IPS-18a (cell line): ENCODE measurements around the gene MAP3K9.

Source experiments
- H3K27ac ChIP-seq: one replicate; pipeline ENCODE4 v1.5.1; 2013; ENCODE audit warnings: low read length
- H3K27me3 ChIP-seq: one replicate; pipeline ENCODE4 v1.6.1; 2013; ENCODE audit warnings: mild to moderate bottlenecking, low read length; ENCODE audit not compliant: control insufficient read depth, insufficient read depth
- H3K36me3 ChIP-seq: one replicate; pipeline ENCODE4 v1.6.1; 2013; ENCODE audit warnings: low read depth, low read length; ENCODE audit not compliant: control insufficient read depth
- H3K4me1 ChIP-seq: one replicate; pipeline ENCODE4 v1.6.1; 2013; ENCODE audit warnings: low read depth, low read length; ENCODE audit not compliant: control insufficient read depth
- H3K4me3 ChIP-seq: one replicate; pipeline ENCODE4 v1.5.1; 2013; ENCODE audit warnings: low read length
- H3K9ac ChIP-seq: one replicate; pipeline ENCODE4 v1.6.1; 2013; ENCODE audit warnings: mild to moderate bottlenecking, low read length, moderate library complexity
- H3K9me3 ChIP-seq: one replicate; pipeline ENCODE4 v1.6.1; 2013; ENCODE audit warnings: low read depth, low read length; ENCODE audit not compliant: control insufficient read depth

MAP3K9 gene

GRCh38 chr14:70735043-70735442 lies 74.3 kb downstream of the MAP3K9 start:
- H3K27ac ChIP-seq: no peak overlapping the region
- no peaks in the 10 kb centered on the region for H3K27me3 ChIP-seq
- H3K36me3 ChIP-seq: peaks cover 65% of the 10 kb centered on the region
- no peak overlapping the region for H3K4me3 ChIP-seq
- H3K9ac ChIP-seq: no peak overlapping the region
- H3K9me3 ChIP-seq: no peaks in the 10 kb centered on the region
- H3K4me1 ChIP-seq: no peaks in the 10 kb centered on the region

- Histone ChIP-seq H3K36me3 (peaks cover 38% of the 10 kb centered on the region), H3K9me3 (no peaks in the 10 kb centered on the region), H3K9ac (no peak overlapping the region), H3K4me3 (no peak overlapping the region), H3K4me1 (no peaks in the 10 kb centered on the region), H3K27ac (no peak overlapping the region), H3K27me3 (no peaks in the 10 kb centered on the region)
Observed at GRCh38 chr14:70731447-70732239, 77.7 kb downstream of the MAP3K9 start.

DNA sequence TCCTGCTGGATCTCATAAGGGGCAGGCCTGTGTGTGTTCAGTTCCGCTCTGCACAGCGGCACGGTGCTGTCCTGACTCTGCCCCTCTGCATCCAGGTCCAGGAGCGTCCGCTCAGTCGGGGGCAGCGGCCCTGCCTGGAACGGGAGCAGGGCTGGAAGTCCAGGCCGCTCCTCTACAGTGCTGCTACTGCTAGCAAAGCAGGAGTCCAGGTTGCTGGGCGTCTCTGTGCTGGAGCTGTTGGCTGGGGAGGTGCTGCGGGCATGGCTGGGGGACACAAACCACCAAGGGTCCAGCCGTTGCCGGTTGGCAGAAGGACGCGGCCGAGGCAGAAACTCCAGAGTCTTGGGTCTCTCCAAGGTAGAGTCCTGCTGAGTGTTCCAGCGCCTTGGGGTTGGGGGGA lies 78.9 kb downstream of the MAP3K9 start:
- H3K27me3 ChIP-seq: no peaks in the 10 kb centered on the region

DNA sequence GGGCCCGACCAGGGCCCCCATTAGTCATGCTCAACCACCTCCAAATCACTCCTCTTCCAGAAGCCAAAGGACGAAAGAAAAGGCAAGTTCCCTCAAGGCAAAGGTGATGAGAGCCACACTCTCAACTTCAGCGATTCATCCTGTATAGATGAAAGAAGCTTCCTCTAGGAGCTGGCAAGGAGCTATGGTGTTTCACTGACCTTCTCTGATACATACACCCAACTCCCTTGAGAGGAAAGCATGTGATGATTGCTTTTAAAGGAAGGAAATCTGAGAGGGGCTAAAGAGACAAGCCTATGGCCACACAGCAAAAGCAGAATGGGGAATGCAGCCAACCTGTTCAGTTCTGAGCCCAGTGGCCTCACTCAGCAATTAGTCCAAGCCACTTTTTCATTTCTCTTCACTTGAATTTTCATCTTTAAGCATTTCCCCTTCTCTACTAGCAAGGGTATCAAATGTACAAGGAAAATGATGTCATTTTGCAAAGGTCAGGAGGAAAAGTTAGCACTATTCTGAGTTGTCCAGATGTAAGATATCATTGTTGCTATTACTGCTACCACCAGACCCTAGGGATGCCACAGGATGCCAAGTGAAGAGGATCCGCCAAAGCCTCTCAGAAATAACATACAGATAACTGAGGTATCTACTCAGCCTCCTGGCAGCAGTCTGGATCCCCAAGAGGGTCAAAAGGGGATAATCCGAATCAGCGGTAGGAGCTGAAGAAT lies 82.5 kb downstream of the MAP3K9 start:
- Histone ChIP-seq H3K9me3 (no peaks in the 10 kb centered on the region), H3K27ac (no peak overlapping the region), H3K4me1 (no peaks in the 10 kb centered on the region), H3K4me3 (no peak overlapping the region), H3K27me3 (no peaks in the 10 kb centered on the region), H3K36me3 (peaks cover 19% of the 10 kb centered on the region), H3K9ac (no peak overlapping the region)

More for the DNA sequence above, 78.9 kb downstream of the MAP3K9 start:
- Histone ChIP-seq H3K4me1 (no peaks in the 10 kb centered on the region), H3K9ac (no peak overlapping the region), H3K9me3 (no peaks in the 10 kb centered on the region), H3K4me3 (no peak overlapping the region), H3K36me3 (peaks cover 35% of the 10 kb centered on the region), H3K27ac (no peak overlapping the region)

GRCh38 chr14:70724944-70725343 lies 84.4 kb downstream of the MAP3K9 start:
- Histone ChIP-seq H3K27ac (no peak overlapping the region), H3K9ac (no peak overlapping the region), H3K36me3 (peaks cover 5% of the 10 kb centered on the region), H3K9me3 (no peaks in the 10 kb centered on the region), H3K4me1 (no peaks in the 10 kb centered on the region), H3K4me3 (no peak overlapping the region), H3K27me3 (no peaks in the 10 kb centered on the region)

DNA sequence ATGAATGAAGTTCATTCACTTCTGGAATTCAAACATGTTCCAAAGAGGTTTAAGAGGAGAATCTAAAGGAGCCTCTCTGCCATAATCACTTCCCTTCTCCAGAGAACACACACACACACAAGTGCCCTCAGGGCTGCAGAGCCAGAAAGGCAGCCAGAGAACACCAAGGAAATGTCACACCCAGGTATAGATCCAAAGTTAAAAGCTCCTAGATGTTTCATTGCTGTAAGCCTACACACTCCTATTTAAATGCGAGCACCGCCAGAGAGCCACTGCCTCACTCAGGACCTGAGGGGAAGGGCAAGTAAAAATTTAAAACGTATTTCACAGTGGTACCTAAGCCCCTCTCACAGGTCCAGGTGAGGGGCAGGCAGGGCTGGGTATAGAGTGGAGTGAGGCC lies 85.2 kb downstream of the MAP3K9 start:
- H3K27me3 ChIP-seq: no peaks in the 10 kb centered on the region
- no peaks in the 10 kb centered on the region for H3K9me3 ChIP-seq
- H3K36me3 ChIP-seq: no peaks in the 10 kb centered on the region
- no peaks in the 10 kb centered on the region for H3K4me1 ChIP-seq
- no peak overlapping the region for H3K9ac ChIP-seq
- H3K27ac ChIP-seq: no peak overlapping the region
- no peak overlapping the region for H3K4me3 ChIP-seq

DNA sequence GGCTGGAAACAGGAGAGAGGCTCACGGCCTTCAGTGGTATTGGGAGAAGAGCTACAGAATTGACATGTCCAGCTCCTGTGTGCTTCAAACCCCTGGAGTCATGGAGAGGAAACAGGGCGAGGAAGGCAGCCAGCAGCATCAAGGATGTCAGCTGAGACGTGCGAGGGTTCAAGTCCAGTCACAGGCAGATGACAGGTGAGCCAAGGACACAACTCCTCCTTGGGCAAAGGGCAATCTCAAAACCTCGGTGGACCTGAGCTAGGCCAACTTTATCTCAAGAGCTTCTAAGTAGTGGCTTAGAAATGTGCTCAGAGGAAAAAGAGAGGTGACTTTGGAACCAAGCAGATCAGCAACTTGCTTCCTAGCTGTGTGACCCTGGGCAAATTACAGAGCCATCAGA lies 86.0 kb downstream of the MAP3K9 start:
- Histone ChIP-seq H3K4me1 (no peaks in the 10 kb centered on the region), H3K9me3 (no peaks in the 10 kb centered on the region), H3K27me3 (no peaks in the 10 kb centered on the region), H3K9ac (no peak overlapping the region), H3K27ac (no peak overlapping the region), H3K36me3 (no peaks in the 10 kb centered on the region), H3K4me3 (no peak overlapping the region)

DNA sequence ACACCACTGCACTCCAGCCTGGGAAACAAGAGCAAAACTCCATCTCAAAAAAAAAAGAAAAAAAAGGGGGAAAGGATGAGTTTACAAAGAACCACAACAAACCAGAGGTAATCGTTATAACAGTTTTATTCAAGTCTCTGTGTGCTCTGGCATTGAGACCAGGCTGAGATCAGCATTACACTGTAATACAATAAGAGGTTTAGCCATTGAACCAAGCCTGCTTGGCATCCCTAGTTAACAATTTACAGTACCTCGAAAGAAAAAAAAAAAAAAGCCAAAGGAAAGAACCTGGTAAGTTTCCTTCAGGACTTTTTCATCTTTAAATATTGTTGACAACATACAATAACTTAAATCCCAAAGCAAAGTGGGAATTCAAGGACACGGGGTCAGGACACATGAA lies 86.9 kb downstream of the MAP3K9 start:
- Histone ChIP-seq H3K4me1 (no peaks in the 10 kb centered on the region), H3K27me3 (no peaks in the 10 kb centered on the region), H3K36me3 (no peaks in the 10 kb centered on the region), H3K27ac (no peak overlapping the region), H3K9ac (no peak overlapping the region), H3K9me3 (no peaks in the 10 kb centered on the region), H3K4me3 (no peak overlapping the region)

- Histone ChIP-seq H3K9me3 (no peaks in the 10 kb centered on the region), H3K27me3 (no peaks in the 10 kb centered on the region), H3K9ac (no peak overlapping the region), H3K36me3 (no peaks in the 10 kb centered on the region), H3K4me3 (no peak overlapping the region), H3K27ac (no peak overlapping the region), H3K4me1 (no peaks in the 10 kb centered on the region)
Observed at GRCh38 chr14:70721542-70721941, 87.8 kb downstream of the MAP3K9 start.

- Histone ChIP-seq H3K9ac (no peak overlapping the region), H3K27ac (no peak overlapping the region), H3K27me3 (no peaks in the 10 kb centered on the region), H3K4me1 (peaks cover 4% of the 10 kb centered on the region), H3K4me3 (no peak overlapping the region), H3K36me3 (no peaks in the 10 kb centered on the region), H3K9me3 (no peaks in the 10 kb centered on the region)
Observed at GRCh38 chr14:70718383-70719118, 90.8 kb downstream of the MAP3K9 start.

DNA sequence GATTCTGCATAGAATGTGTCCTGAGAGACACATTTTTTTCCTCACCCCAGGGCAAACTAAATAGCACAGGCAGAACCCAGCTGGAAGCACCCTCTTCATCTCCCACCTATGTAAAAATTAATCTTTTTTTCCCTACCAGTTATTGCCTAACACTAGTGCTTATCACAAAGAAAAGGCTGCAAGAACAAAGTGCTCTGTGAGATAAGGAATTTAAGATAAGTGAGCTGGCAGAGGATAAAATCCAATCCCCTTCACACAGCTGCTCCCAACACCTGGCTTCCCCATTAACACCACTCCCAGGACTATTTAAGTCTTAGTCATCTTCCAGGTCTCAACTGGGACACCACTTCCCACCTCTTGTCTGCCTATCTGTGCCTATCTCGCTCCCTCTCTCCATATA lies 92.4 kb downstream of the MAP3K9 start:
- no peak overlapping the region for H3K4me3 ChIP-seq

More for the DNA sequence above, 92.4 kb downstream of the MAP3K9 start:
- Histone ChIP-seq H3K9ac (no peak overlapping the region), H3K4me1 (peaks cover 15% of the 10 kb centered on the region), H3K27ac (no peak overlapping the region), H3K36me3 (no peaks in the 10 kb centered on the region), H3K27me3 (no peaks in the 10 kb centered on the region), H3K9me3 (no peaks in the 10 kb centered on the region)
